Measurements from ENCODE around the gene EML6.
A peak's percentile ranks its signal among the peaks of the same experiment; 100 is the strongest.

The EML6 gene

GRCh38 chr2:54758951-54759350 lies 35.5 kb downstream of the EML6 start:
- no peak overlapping the region for H3K4me3 ChIP-seq (ENCODE audit: low read depth, low read length)
- no peak for DNase-seq (ENCODE audit: low read depth, low spot score)
- TF ChIP-seq, protein P1, sequence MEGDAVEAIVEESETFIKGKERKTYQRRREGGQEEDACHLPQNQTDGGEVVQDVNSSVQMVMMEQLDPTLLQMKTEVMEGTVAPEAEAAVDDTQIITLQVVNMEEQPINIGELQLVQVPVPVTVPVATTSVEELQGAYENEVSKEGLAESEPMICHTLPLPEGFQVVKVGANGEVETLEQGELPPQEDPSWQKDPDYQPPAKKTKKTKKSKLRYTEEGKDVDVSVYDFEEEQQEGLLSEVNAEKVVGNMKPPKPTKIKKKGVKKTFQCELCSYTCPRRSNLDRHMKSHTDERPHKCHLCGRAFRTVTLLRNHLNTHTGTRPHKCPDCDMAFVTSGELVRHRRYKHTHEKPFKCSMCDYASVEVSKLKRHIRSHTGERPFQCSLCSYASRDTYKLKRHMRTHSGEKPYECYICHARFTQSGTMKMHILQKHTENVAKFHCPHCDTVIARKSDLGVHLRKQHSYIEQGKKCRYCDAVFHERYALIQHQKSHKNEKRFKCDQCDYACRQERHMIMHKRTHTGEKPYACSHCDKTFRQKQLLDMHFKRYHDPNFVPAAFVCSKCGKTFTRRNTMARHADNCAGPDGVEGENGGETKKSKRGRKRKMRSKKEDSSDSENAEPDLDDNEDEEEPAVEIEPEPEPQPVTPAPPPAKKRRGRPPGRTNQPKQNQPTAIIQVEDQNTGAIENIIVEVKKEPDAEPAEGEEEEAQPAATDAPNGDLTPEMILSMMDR (IDR thresholded peaks at IDR 0.05; ENCODE audit: low read depth, low read length) = no peak
- in situ Hi-C loops (cut with HindIII; ENCODE audit: low sequenced_read_pairs) = no loop called here

GRCh38 chr2:54760310-54760709 lies 36.8 kb downstream of the EML6 start:
- TF ChIP-seq, protein P1 (IDR thresholded peaks at IDR 0.05; ENCODE audit: low read depth, low read length) = no peak
- no peak for DNase-seq (ENCODE audit: low read depth, low spot score)
- in situ Hi-C loops (cut with HindIII; ENCODE audit: low sequenced_read_pairs) = no loop called here
- no peak overlapping the region for H3K4me3 ChIP-seq (ENCODE audit: low read depth, low read length)

DNA sequence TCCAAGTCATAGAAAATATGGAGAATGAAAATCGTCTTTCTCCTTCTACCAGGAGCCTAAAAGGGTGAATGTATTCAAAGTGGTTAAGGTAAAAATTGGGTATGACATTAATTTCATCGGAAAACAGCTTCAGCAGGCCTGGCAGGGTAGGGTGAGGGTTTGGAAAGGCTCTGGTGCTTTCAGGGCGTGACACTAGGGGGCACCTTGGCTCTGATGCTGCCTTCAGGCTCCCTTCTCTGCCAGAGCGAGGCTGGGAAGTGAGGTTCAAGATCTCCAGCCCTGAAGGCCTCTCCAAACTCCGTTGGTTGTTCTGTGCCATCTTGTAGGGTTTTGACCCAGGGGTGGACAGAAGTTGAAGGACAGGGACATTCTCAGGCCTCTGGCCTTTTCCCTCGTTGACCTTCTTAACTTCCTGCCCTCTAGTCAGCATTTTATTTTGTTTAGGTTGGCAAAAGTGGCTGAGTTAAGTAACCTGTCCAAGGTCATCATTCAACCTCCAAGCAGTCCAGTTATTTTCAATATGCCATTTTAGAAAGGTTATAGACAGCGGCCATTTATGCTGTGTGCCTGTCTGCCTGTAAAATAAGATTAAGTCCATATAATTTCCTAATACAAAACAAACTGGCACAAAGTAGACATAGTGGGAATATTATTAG lies 40.3 kb downstream of the EML6 start:
- TF ChIP-seq, protein P1 (IDR thresholded peaks at IDR 0.05; ENCODE audit: low read depth, low read length) = peak; percentile 19
- no peak for DNase-seq (ENCODE audit: low read depth, low spot score)
- H3K4me3 ChIP-seq (ENCODE audit: low read depth, low read length) = no peak overlapping the region
- in situ Hi-C loops (cut with HindIII; ENCODE audit: low sequenced_read_pairs) = no loop called here

GRCh38 chr2:54767921-54768320 lies 44.5 kb downstream of the EML6 start:
- peak; percentile 60 for DNase-seq (ENCODE audit: low read depth, low spot score)
- TF ChIP-seq, protein P1 (IDR thresholded peaks at IDR 0.05; ENCODE audit: low read depth, low read length) = no peak

GRCh38 chr2:54768772-54769428 lies 45.4 kb downstream of the EML6 start:
- TF ChIP-seq, protein P1 (IDR thresholded peaks at IDR 0.05; ENCODE audit: low read depth, low read length) = no peak
- DNase-seq (ENCODE audit: low read depth, low spot score) = no peak
- in situ Hi-C loops (cut with HindIII; ENCODE audit: low sequenced_read_pairs) = no loop called here
- H3K4me3 ChIP-seq (ENCODE audit: low read depth, low read length) = no peak overlapping the region

More at GRCh38 chr2:54767921-54768320, 44.5 kb downstream of the EML6 start:
- H3K4me3 ChIP-seq (ENCODE audit: low read depth, low read length) = no peak overlapping the region
- in situ Hi-C loops (cut with HindIII; ENCODE audit: low sequenced_read_pairs) = no loop called here

DNA sequence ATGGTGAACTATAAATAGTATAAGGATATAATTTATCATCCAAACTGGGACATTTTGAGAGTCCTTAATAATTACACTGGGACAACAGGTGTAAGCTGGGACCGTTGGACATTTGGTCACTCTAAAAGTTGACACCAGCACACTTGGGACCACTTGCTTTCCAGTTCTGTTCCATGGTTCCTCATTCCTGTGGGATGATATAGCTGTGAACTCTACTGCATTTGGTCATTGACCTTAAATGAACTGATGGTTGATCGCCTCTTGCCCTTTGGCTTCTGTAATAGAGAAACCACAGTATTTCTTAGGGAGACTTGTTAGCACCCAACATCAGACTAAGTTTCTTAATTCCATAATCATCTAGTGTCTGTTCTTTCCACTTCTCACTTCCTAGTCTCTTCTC lies 46.7 kb downstream of the EML6 start:
- in situ Hi-C loops (cut with HindIII; ENCODE audit: low sequenced_read_pairs) = no loop called here
- DNase-seq (ENCODE audit: low read depth, low spot score) = no peak
- TF ChIP-seq, protein P1 (IDR thresholded peaks at IDR 0.05; ENCODE audit: low read depth, low read length) = no peak
- no peak overlapping the region for H3K4me3 ChIP-seq (ENCODE audit: low read depth, low read length)

Data from astrocyte of the spinal cord (primary cell).